Mucosa of rectum (tissue), 2 donors: ENCODE measurements around the gene MTG2.

Experiments used
- H3K27ac ChIP-seq, 2 donors: one replicate each; pipeline ENCODE4 v1.7.0; 2013; ENCODE audit warnings: inconsistent platforms in 2 of 2, low read depth in 2 of 2, low read length in 2 of 2
- H3K27me3 ChIP-seq, 2 donors: one replicate each; pipeline ENCODE4 v1.7.0; 2013; ENCODE audit warnings: low read length in 2 of 2; ENCODE audit not compliant: control insufficient read depth in 2 of 2, insufficient read depth in 2 of 2
- H3K36me3 ChIP-seq, 2 donors: one replicate each; pipeline ENCODE4 v1.7.0; 2013; ENCODE audit warnings: low read length in 2 of 2; ENCODE audit not compliant: control insufficient read depth in 2 of 2, insufficient read depth in 2 of 2
- H3K4me1 ChIP-seq, 2 donors: one replicate each; pipeline ENCODE4 v1.7.0; 2013; ENCODE audit warnings: low read length in 2 of 2, mild to moderate bottlenecking in 1 of 2; ENCODE audit not compliant: control insufficient read depth in 2 of 2, insufficient read depth in 2 of 2
- H3K4me3 ChIP-seq, 2 donors: one replicate each; pipeline ENCODE4 v1.7.0; 2013; ENCODE audit warnings: low read length in 2 of 2
- H3K9ac ChIP-seq, 2 donors: one replicate each; pipeline ENCODE4 v1.7.0; 2013; ENCODE audit warnings: low read length in 2 of 2, low read depth in 1 of 2, mild to moderate bottlenecking in 1 of 2
- H3K9me3 ChIP-seq, 2 donors: one replicate each; pipeline ENCODE4 v1.7.0; 2013; ENCODE audit warnings: low read length in 2 of 2; ENCODE audit not compliant: control insufficient read depth in 2 of 2
- donor health status: healthy.
- donor health status: Normal muscosa, but diverticular disease.

MTG2 gene, protein sequence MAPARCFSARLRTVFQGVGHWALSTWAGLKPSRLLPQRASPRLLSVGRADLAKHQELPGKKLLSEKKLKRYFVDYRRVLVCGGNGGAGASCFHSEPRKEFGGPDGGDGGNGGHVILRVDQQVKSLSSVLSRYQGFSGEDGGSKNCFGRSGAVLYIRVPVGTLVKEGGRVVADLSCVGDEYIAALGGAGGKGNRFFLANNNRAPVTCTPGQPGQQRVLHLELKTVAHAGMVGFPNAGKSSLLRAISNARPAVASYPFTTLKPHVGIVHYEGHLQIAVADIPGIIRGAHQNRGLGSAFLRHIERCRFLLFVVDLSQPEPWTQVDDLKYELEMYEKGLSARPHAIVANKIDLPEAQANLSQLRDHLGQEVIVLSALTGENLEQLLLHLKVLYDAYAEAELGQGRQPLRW

DNA sequence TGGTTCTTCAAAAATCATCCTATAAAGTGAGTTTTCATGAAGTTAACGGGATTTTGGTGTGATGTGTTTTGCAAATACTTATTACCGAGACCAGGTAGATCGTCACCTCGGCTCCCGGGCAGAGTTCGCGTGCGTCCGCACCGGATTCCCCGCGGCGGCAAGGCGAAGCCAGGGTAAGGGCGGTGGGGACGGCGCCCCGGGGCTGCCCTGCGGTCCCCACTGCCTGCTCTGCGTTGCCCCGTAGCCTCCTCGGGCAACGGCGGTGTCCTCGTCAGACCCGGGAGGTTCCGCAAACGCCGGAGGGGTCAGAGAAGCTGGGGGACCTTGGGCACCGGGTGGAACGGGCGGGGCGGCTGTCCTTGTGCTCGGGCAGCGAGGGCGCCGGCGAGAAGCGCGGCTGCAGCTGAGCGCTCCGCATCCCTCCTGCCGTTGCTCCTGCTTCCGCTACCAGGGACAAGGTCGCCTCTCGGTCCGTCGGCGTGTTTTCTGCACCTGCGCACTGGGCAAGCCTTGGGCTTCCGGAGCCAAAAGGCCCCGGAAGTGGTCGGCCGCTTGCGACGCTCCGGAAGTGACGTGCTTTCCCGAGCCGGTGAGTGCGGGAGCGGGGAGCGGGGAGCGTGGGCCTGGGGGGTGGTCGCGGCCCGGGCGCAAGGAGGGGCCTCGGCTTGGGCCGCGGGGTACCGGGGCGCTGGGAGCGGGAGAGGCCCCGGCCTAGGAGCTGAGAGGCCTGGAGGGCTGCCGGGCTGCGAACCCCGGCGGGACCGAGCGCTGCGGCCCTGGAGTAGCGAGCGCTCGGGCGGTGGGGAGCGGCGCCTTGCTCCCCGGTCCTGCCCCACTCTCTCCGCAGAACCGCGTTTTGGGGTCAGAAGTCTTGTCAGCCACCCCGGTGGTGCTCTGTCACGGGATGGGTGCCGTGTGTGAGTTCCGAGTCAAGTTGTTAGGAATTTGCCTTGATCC is at the start of gene MTG2:
Gene MTG2, plus strand, starts transcription at position 560 of the 957 bp plus-strand sequence. CDS start 10,393 bp downstream, outside the sequence.
- Histone ChIP-seq H3K27ac (peak within 1 kb of the TSS; percentile 90 to 95), H3K9ac (peak within 1 kb of the TSS; percentile 83 to 97), H3K9me3 (no peaks in the 10 kb centered on the region), H3K4me3 (peak within 1 kb of the TSS; percentile 93 to 98), H3K27me3 (no peaks in the 10 kb centered on the region), H3K4me1 (peaks cover 11 to 14% of the 10 kb centered on the region in 2 donors), H3K36me3 (peaks cover 4 to 5% of the 10 kb centered on the region in 2 donors)

DNA sequence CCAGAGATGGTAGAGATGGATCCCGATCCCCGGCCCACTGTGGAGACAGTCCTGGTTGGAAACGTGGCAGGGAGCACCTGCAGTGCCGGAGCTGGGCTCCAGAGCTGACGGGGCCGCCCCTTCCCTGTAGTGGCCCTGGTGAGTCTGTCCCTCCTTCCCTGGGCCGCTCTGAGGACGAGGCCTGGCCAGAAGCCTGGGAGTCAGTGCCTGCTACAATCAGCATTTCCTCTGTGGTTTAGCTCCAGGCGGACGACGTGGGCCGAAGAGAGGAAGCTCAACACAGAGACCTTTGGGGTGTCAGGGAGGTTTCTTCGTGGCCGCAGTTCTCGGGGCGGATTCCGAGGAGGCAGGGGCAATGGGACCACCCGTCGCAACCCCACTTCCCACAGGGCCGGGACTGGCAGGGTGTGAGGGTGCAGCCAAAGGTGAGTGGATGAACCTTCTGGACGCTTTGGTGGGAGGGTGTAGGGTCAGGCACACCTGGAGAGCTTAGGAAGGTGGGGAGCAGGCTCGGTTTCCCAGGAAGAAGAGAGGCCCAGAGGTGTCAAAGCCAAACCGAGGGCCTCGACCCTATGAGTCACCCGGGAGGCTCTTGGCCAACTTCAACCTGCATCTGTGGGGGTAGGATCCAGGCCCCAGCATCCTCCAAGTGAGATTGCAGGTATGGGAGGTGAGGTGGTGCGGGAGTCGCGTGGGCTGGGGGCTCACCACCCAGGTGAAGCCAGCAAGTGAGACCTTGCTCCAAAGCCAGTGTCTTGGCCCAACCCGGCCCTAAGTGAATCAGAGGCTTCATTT is 49.6 kb upstream of the MTG2 start:
- H3K4me3 ChIP-seq, result no peak overlapping the region
- H3K27me3 ChIP-seq, result no peaks in the 10 kb centered on the region
- no peaks in the 10 kb centered on the region for H3K9me3 ChIP-seq
- H3K27ac ChIP-seq, result peak overlapping the region in 1 of 2 donors; percentile 45
- no peak overlapping the region for H3K9ac ChIP-seq
- H3K4me1 ChIP-seq, result peaks cover 0 to 2% of the 10 kb centered on the region in 2 donors
- peaks cover 84 to 96% of the 10 kb centered on the region in 2 donors for H3K36me3 ChIP-seq

DNA sequence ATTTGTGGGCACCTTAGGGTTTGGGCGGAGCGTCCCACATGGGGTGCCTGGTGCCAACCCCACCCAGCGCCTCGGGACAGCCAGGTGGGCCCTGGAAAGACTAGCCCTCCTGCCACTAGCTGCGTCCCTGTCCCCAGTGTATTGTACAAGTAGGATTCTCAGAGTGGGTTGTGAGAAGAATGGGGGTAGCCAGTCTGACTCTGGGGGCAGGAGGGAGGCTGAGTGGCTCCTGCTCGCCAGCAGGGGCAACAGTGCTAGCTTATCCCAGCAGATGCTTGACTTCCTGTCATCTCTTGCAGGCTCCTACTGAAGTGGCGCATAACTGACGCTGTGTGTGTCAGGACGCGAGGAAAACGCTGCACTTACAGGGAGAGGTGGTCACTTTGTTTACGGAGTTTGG is 49.0 kb upstream of the MTG2 start:
- no peaks in the 10 kb centered on the region for H3K27me3 ChIP-seq
- peaks cover 0 to 2% of the 10 kb centered on the region in 2 donors for H3K4me1 ChIP-seq
- H3K27ac ChIP-seq, result peak overlapping the region in 1 of 2 donors; percentile 45
- no peaks in the 10 kb centered on the region for H3K9me3 ChIP-seq
- H3K9ac ChIP-seq, result no peak overlapping the region
- H3K4me3 ChIP-seq, result no peak overlapping the region
- peaks cover 83 to 95% of the 10 kb centered on the region in 2 donors for H3K36me3 ChIP-seq

DNA sequence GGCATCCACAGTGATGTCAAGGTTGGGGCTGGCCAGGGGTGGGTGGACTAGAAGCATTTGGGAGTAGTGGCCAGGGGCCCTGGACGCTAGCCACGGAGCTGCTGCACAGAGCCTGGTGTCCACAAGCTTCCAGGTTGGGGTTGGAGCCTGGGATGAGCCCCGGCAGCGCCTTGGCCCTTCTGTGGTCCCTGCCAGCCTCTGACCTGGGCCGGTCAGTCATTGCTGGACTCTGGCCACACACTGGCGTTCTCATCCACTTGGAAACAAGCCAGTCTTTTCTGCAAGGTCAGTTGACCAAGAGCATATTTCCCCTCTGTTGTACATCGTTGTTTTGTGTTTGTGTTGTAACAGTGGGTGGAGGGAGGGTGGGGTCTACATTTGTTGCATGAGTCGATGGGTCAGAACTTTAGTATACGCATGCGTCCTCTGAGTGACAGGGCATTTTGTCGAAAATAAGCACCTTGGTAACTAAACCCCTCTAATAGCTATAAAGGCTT is 48.0 kb upstream of the MTG2 start:
- Histone ChIP-seq H3K27ac (no peak overlapping the region), H3K9me3 (no peaks in the 10 kb centered on the region), H3K4me3 (no peak overlapping the region), H3K36me3 (peaks cover 84 to 95% of the 10 kb centered on the region in 2 donors), H3K4me1 (no peaks in the 10 kb centered on the region), H3K9ac (no peak overlapping the region), H3K27me3 (no peaks in the 10 kb centered on the region)

DNA sequence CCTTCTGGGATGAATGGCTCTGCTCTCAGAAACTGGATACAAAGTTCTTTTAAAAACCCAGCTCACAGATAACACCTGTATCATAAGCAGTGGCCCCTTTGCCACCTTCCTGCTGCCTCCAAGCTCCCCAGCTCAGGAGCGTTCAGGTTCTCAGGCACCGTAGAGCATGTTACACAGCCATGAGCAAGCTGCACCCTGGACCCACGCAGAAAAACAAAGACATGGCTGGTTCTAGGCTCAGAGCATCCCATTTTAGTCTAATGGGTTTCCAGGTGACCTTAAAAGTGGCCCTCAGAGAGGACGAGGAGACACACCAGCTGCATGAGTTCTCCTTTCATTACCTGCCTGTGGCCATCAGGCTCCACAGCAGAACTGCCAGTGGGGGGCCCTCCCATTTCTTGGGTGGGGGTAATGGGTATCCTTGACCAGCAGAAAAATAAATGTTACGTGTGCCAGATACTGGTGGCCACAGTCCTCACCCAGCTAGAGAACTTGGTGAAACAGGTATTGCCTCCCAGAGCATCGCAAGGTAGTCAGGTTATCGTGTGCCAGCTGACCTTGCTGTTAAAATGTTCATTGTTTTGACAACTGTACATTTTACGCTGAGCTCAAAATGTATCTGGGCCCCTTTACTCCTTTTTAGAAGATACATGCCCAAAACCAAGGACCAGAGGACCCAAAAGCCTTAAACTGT is 47.1 kb upstream of the MTG2 start:
- Histone ChIP-seq H3K9ac (no peak overlapping the region), H3K9me3 (no peaks in the 10 kb centered on the region), H3K4me1 (peaks cover 0 to 2% of the 10 kb centered on the region in 2 donors), H3K36me3 (peaks cover 86 to 96% of the 10 kb centered on the region in 2 donors), H3K27me3 (no peaks in the 10 kb centered on the region), H3K4me3 (no peak overlapping the region), H3K27ac (no peak overlapping the region)

DNA sequence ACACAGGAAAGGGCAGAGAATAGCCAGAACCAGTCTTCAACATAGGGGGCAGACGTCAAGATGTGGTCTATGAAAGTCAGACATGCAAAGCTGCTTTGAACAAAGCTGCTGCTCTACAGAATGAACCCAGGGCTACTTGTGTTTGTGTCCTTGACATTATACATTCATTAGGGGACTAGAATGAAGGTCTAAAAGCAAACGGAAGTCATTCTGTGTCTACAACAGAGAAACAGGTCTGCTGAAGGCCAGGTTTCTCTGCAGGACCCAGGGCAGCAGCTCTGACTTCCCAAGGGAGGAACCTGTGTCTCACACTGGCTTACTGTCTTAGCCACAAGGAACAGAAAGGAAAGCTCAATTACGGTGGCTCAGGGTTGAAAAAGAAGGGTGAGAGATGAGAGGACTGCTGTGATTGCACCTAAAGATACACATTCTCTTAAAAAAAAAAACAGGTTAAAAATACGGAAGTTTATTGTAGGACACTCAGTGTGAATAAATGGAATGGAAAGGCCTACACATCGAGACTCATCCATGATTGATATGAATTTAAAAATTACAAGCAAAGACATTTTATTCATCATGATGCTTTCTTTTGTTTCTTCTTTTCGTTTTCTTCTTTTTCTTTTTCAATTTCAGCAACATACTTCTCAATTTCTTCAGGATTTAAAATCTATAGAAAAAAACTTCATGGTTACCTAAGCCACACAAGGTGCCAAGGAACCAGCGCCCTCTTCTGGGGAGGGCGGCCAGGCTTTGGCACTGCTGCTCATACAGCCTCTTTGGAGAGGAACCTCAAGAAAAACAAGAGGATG is 46.3 kb upstream of the MTG2 start:
- no peak overlapping the region for H3K4me3 ChIP-seq
- H3K36me3 ChIP-seq, result peaks cover 80 to 90% of the 10 kb centered on the region in 2 donors
- H3K9me3 ChIP-seq, result no peaks in the 10 kb centered on the region
- no peak overlapping the region for H3K9ac ChIP-seq
- H3K27ac ChIP-seq, result no peak overlapping the region
- no peaks in the 10 kb centered on the region for H3K27me3 ChIP-seq
- H3K4me1 ChIP-seq, result peaks cover 5 to 10% of the 10 kb centered on the region in 2 donors

DNA sequence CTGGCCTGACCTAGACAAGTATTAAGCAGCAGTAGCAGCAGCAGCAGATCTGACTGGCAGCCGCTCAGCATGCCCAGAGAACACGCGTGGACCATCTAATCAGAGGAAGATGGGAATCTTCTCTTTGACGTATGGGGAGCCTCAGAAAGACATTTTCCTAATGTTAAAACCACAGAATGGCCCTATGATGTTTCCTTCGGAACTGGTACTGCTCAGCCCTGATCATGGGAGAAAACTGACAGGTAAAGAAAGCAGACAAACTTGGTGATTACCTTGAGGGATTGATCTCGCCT is 45.8 kb upstream of the MTG2 start:
- H3K36me3 ChIP-seq, result peaks cover 74 to 84% of the 10 kb centered on the region in 2 donors
- H3K9ac ChIP-seq, result no peak overlapping the region
- no peak overlapping the region for H3K4me3 ChIP-seq
- peaks cover 10 to 15% of the 10 kb centered on the region in 2 donors for H3K4me1 ChIP-seq
- no peaks in the 10 kb centered on the region for H3K27me3 ChIP-seq
- H3K9me3 ChIP-seq, result no peaks in the 10 kb centered on the region
- no peak overlapping the region for H3K27ac ChIP-seq

DNA sequence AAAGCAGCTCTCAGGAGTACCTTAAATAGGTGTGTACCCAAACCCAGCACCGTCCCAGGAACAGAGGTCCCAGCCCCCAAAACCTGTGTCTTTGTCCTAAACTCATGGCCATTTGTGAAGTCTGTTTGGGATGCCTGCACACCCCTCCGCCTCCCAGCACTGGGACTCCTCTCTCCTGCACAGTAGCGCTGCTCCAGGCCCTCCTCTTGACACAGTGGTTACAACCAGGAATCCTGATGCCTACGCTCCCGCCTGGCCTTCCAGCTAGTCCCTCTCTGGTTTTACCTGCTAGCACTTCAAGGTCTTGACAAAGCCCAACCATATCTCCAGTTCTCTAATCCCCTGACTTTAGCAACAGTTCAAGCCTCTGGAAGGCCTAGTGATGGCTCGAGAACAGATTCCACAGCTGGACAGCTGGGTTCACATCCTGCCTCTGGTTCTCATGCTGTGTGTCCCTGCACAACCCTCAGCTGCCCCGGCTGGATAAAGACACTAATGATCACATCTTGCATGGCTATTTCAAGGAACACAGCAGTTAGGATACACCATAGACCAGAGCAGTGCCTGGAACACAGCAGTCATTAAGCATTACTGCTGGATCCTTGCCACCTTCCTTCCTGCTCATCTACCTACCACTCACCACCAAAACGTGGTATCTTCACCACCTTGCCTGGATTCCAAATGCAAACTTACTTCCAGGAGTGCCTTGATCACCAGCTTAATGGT is 45.2 kb upstream of the MTG2 start:
- peaks cover 68 to 78% of the 10 kb centered on the region in 2 donors for H3K36me3 ChIP-seq
- H3K4me1 ChIP-seq, result peaks cover 11 to 16% of the 10 kb centered on the region in 2 donors
- H3K9me3 ChIP-seq, result no peaks in the 10 kb centered on the region
- no peak overlapping the region for H3K9ac ChIP-seq
- H3K27me3 ChIP-seq, result no peaks in the 10 kb centered on the region
- no peak overlapping the region for H3K4me3 ChIP-seq
- H3K27ac ChIP-seq, result no peak overlapping the region
